Motor neuron (in vitro differentiated cells): ENCODE measurements around the gene DCUN1D2. TPM values are rescaled to one million over a fixed set of nuclear protein-coding genes. Genes with fewer than 3 reads are reported as not detected.

Experiments used
- ATAC-seq, 8 experiments: fragments of 200-7000 bp; cut with Tn5 transposase; replicated peaks in 6 of 8; 2 replicates each; pipeline ENCODE4 v1.8.0; 2021; ENCODE audit warnings: mild to moderate bottlenecking in 8 of 8, moderate library complexity in 8 of 8
- H3K27ac ChIP-seq, 2 donors: fragments of 250-450 bp; sonication (Bioruptor Pico); 2 replicates each; pipeline ENCODE4 v1.9.0; 2021; ENCODE audit warnings: antibody characterized with exemption in 2 of 2, mild to moderate bottlenecking in 2 of 2, moderate library complexity in 1 of 2
- H3K4me1 ChIP-seq, 2 donors: fragments of 250-450 bp; sonication (Bioruptor Pico); replicated peaks in 1 of 2; 2 replicates each; pipeline ENCODE4 v1.6.1; 2021; ENCODE audit warnings: antibody characterized with exemption in 2 of 2, mild to moderate bottlenecking in 2 of 2, moderate library complexity in 1 of 2
- H3K4me3 ChIP-seq, 5 donors: fragments of 250-450 bp; sonication (Bioruptor Pico); 2 replicates each; pipeline ENCODE4 v1.9.0; 2021; ENCODE audit warnings: antibody characterized with exemption in 5 of 5, mild to moderate bottlenecking in 5 of 5, moderate library complexity in 4 of 5
- WGBS, 10 experiments: fragments of 450-650 bp; shearing (Covaris generic); methylation state at CpG; one replicate each; pipeline ENCODE4 v1.0.0; 2022; 5-methylcytosine and 5-hydroxymethylcytosine counted together
- in situ Hi-C, 9 experiments: fragments of 400-800 bp; cut with MboI; loops; one replicate each; pipeline ENCODE4 v1.15.0; 2021; ENCODE audit warnings: low sequenced_read_pairs in 9 of 9, low pct_unique_long_range_greater_than_20kb in 2 of 9; ENCODE audit not compliant: unreplicated experiment in 9 of 9
- total RNA-seq, 8 experiments: library from RNA; unstranded; fragments of 300-600 nt; gene quantifications; 2 replicates each; pipeline versions ENCODE4 v1.2.3 to v1.2.4, GENCODE V29; 2022

Gene DCUN1D2
- total RNA-seq, 8 experiments from 2014 or later, result 13.7 to 48.1 (median 21.6) TPM

DNA sequence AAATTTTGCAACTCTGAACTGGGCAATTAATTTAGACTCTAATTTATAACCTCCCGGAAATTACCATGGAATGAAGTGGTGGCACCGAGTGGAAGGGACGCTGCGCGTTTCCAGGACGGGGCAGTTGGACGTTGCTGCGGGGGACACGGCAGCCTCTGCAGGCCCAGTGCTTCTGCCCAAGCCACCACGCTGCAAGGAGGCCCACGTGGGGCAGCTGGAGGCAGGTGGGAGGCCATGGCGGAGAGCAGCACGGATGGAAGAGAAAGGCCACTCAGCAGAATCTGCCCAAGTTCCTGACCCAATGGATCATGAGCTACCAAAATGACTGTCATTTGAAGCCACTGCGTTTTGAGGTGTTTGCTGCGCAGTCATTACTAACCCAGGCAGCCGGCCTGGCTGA lies 26.0 kb downstream of the DCUN1D2 start:
- no peak overlapping the region for H3K27ac ChIP-seq
- no peak overlapping the region for H3K4me3 ChIP-seq
- 85 to 100% (median 93%) methylated on average over 1 to 12 of the region's 16 CpGs; no CpG with 5 or more reads in 2 of the 10 experiments for WGBS, 10 experiments
- in situ Hi-C loops, result no loop called here
- peaks cover 10 to 12% of the 10 kb centered on the region in 2 donors for H3K4me1 ChIP-seq
- no peak for ATAC-seq

DNA sequence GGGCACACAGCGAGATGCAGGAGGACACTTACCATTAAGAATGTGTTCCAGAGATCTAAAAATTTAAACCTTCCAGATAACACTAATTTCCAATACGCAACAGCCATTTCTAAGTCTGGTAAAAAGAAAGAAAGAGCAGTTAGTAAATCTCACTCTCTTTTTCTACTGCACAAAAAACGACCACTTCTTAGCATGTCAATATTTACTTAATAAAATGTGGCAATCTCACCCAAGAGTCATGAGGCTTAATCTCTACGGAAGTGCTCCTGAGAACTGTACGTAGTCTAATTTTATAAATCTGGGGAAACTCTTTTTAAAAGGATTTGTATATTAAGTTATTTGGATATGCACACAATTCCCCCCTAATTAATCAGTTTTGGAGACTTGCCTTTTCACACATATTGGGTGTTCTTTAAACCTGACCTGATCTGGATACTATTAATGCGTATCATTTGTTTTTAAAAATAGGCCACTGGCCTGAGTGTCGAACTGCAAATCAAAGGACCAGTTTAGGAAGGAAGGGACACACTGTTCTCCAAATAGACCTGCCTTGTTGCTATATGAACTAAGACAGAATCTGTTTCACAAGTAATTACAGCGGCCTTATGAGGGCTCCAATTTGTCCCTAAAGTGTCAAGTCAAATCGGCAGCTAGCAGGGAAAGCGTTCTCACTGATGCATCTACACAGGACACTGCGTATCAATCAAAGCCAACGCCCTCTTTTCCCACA lies 29.3 kb downstream of the DCUN1D2 start:
- no peak overlapping the region for H3K27ac ChIP-seq
- in situ Hi-C loops, result no loop called here
- H3K4me1 ChIP-seq, result no peaks in the 10 kb centered on the region
- WGBS, 10 experiments, result 73 to 96% (median 87%) methylated on average over 2 to 11 of the region's 12 CpGs
- H3K4me3 ChIP-seq, result no peak overlapping the region
- no peak for ATAC-seq

DNA sequence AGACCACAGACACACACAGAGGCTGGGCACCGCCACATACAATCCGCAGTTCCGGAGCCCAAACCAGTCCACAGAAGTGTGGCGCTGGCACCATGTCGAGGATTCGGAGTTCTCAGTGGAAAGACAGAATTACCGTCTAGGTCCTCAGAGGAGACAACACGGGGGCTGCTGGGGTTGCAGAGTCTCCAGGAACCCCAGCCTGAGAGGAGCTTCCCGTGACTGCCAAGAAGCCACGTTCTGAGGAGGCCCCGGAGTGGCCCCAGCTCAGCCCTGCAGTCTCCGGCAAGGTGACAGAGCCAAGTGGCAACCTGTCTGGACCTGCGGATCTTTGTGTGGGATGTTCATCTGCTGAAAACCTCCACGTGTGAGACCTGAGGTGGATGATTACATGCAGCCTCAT lies 29.9 kb downstream of the DCUN1D2 start:
- no peak for ATAC-seq
- Histone ChIP-seq H3K4me3 (no peak overlapping the region), H3K4me1 (no peaks in the 10 kb centered on the region), H3K27ac (no peak overlapping the region)
- in situ Hi-C loops, result no loop called here
- WGBS, 10 experiments, result 89 to 100% (median 93%) methylated on average over 1 to 4 of the region's 14 CpGs; no CpG with 5 or more reads in 5 of the 10 experiments

DNA sequence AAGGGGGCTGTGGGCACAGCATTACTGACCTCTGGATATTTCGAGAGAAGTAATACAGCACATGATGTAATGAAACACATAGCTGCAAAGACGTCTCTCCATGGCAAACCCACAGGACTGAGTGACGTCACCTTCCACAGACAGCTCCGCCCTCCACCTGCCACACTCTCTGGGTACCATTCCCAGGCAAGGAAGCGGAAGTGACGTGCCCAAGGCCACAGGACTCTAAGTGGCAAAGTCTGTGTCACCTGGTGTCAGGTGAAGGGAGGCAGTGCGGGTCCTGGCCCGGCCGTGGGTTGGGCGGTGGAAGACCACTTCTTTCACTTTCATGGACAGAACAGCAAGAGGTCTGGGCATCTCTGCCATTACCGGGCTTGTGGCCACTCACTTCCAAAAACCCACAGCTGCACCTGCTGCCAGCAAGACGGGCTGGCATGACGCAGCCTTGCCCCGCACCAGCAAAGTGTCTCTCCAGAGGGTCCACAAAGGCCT lies 30.4 kb downstream of the DCUN1D2 start:
- in situ Hi-C loops, result no loop called here
- WGBS, 10 experiments, result 60 to 100% (median 93%) methylated on average over 2 to 6 of the region's 14 CpGs; no CpG with 5 or more reads in 6 of the 10 experiments
- no peak overlapping the region for H3K27ac ChIP-seq

DNA sequence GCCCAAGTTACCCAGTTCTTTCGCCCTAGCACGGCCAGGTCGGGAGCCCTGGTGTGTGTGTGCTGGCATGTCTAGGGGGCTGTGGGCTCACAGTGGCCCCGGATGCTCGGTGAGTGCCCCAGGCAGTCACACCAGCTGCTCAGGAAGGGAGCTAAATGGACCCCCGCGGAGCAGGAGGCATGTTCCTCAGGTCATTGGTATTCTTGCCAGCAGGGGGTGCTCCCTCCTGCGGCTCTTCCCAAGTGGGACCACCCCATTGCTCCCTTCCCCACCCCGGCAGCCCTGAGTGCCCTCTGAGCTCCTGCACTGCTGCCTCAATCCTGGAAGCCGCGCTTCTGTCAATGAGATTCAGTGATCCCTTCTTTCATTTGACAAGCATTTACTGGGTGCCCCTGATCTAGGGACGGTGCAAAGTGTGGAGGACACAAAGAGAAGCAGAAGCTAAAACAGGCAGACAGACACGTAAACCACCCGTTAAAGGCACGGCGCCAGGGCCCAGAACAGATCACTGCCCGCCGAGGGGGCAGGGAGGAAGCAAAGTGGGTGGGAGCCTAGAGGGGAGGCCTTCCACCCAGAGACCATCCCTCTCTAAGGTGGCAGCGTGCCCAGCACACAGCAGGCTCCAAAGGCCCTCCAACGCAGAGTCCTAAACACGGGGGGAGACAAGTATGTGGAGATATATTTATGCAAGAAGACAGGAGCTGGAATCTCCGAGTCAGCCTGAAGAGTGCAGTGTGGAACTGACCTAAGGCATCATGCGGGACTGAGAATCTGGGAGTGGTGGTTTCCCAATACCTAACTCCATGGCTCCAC lies 32.1 kb downstream of the DCUN1D2 start:
- peaks cover 0 to 10% of the 10 kb centered on the region in 2 donors for H3K4me1 ChIP-seq
- ATAC-seq, result peak in 4 of 8 experiments; percentile 4 to 57 (median 26)
- no peak overlapping the region for H3K4me3 ChIP-seq
- in situ Hi-C loops, result no loop called here
- H3K27ac ChIP-seq, result no peak overlapping the region
- WGBS, 10 experiments, result 50 to 100% (median 84%) methylated on average over 1 to 6 of the region's 23 CpGs; no CpG with 5 or more reads in 3 of the 10 experiments

More for the DNA sequence above, 30.4 kb downstream of the DCUN1D2 start:
- Histone ChIP-seq H3K4me1 (no peaks in the 10 kb centered on the region), H3K4me3 (no peak overlapping the region)
- ATAC-seq, result no peak

DNA sequence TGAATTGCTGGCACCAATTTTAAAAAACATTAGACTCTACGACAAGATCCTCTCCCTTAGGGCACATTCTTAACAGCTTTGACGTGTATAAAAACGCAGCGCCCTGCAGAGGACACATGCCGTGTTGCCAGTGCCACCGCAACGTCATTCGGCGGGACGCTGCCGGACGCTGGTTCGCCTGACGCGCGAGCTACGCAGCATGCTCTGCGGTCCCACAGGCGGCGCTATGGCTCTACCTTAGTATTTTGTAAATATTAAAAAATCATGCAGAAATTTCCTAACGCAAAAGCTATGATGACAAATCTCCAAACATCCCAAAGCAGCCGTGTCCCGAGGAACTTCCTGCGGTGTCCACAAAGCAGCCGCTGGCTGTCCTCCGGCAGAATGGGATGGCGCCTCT lies 33.0 kb downstream of the DCUN1D2 start:
- peaks cover 0 to 12% of the 10 kb centered on the region in 2 donors for H3K4me1 ChIP-seq
- no peak for ATAC-seq
- in situ Hi-C loops, result no loop called here
- H3K27ac ChIP-seq, result no peak overlapping the region
- WGBS, 10 experiments, result 86 to 100% (median 92%) methylated on average over 1 to 24 of the region's 27 CpGs; no CpG with 5 or more reads in 2 of the 10 experiments
- no peak overlapping the region for H3K4me3 ChIP-seq

DNA sequence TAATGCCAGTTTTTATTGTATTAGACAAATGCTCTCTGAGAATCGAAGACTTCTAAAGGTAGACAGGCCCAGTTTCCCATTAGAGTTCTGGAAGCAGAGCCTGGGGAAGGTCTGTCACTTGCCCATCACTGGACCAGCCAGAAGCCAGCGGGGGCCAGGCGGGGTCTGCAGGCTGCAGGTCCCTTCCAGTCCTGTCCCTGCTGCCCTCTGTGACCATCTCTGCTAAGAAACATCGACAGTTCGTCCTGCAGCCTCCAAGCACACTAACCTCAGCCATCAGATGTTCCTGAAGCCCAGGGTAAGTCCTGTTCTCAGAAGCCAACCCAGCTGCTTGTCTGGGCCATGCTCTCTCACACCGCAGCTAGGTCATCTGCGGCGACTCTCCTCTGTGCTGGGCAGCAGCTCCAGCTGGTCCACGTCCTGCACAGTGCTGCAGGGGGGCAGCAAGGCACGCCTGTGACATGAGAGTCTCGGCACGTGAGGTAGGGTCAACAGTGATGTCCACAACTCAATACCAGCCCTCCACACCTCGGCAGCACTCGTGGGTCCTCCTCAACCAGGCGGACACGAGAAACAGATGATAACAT lies 34.3 kb downstream of the DCUN1D2 start:
- H3K4me1 ChIP-seq, result peaks cover 0 to 12% of the 10 kb centered on the region in 2 donors
- 88 to 100% (median 100%) methylated on average over 1 to 5 of the region's 16 CpGs; no CpG with 5 or more reads in 4 of the 10 experiments for WGBS, 10 experiments
- no peak overlapping the region for H3K4me3 ChIP-seq
- H3K27ac ChIP-seq, result no peak overlapping the region
- no peak for ATAC-seq
- in situ Hi-C loops, result no loop called here

DNA sequence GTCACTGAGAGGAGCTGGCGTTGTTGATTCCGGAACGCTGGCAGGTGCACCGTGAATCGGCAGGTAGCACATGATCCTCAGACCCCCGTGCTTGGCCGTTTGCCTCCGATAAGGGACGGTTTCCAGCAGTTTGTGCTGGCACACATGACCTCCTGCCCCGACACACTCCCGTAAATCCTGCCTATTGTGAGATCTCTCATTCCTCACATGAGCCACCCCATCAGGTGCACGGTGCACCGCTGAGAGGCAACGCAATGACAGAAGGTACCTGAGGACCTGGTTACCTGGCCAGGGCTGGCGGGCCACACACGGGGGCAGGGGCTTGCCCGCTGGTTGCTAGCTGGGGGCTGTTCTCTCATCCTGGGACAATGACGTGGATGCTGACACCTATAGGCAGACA lies 35.1 kb downstream of the DCUN1D2 start:
- no peak for ATAC-seq
- peaks cover 0 to 16% of the 10 kb centered on the region in 2 donors for H3K4me1 ChIP-seq
- no peak overlapping the region for H3K27ac ChIP-seq
- WGBS, 10 experiments, result 81 to 100% (median 90%) methylated on average over 1 to 16 of the region's 18 CpGs; no CpG with 5 or more reads in 2 of the 10 experiments
- H3K4me3 ChIP-seq, result no peak overlapping the region
- in situ Hi-C loops, result no loop called here

DNA sequence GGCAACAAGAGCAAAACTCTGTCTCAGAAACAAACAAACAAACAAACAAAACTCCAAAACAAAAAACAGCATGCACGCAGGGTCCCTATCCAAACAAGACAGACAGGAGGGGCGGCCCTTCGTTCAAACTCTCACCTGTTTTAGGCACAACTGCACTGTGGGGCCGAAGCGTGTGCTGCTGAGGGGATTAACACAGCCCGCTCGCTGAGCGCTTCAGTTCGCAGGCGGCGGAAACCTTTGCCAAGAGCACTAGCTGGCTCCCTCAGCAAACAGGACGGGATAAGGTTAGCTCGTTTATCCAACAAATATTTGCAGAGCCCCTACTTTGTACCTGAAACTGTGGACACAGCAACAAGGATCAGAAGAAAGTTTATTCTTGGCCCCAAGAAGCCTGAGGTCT lies 35.6 kb downstream of the DCUN1D2 start:
- Histone ChIP-seq H3K4me1 (peaks cover 0 to 18% of the 10 kb centered on the region in 2 donors), H3K27ac (no peak overlapping the region), H3K4me3 (no peak overlapping the region)
- 85 to 100% (median 96%) methylated on average over 2 to 10 of the region's 13 CpGs; no CpG with 5 or more reads in 1 of the 10 experiments for WGBS, 10 experiments
- no peak for ATAC-seq
- in situ Hi-C loops, result no loop called here

DNA sequence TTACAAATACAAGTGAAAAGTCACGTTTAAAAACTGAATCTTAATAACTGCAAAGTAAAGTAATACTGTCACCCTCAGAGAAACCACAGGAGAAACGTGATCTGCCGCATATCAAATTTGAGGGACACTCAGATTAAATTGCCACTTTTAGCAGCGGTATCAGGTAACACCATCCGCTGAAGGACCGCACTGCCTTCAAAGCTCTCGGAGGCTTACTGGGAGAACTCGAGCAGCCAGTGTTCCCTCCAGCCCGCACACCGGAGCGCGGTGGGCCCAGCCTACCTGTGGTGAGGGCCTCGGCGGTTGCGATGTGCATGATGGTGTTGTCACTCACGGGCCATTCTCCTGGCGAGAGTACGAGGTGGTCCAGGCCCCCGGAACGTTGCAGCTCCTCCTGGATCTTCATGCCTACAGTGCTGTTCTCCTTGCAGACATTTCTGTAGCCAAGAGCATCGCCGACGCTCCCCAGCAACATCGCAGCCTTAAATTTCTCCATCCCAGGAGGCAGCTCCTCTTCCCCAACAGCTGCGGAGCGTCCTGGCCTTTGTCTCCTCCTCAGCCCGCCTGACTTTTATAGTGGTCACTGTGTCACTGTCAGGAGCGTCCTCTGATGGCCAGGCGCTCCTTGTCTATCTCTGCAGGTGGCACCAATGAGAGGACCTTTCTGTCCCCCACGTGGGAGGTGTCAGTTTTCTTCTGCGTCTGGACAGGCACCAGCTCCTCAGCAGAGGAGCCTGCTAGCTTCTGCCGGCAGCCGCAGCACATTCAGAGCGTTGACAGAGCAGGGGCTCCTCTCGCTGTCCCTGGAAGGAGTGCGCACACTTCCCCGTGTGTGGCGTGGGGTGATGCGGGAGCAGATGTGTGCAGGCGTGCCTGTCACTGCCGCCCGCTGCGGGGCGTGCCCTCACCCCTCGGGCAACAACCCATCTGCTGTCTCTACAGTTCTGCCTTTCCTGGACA lies 37.3 kb downstream of the DCUN1D2 start, which contains the start of gene ADPRHL1:
ADPRHL1 (minus strand) TSS at position 547 of the 960 bp plus-strand sequence; CDS start at position 496, 51 bp downstream.
- Histone ChIP-seq H3K4me3 (no peak within 1 kb of the TSS), H3K27ac (no peak within 1 kb of the TSS), H3K4me1 (peaks cover 0 to 18% of the 10 kb centered on the region in 2 donors)
- in situ Hi-C loops, result no loop called here
- WGBS, 10 experiments, result 20 to 88% (median 77%) methylated on average over 1 to 13 of the region's 45 CpGs; no CpG with 5 or more reads in 1 of the 10 experiments
- ATAC-seq, result peak; percentile 6 to 85 (median 71)

DNA sequence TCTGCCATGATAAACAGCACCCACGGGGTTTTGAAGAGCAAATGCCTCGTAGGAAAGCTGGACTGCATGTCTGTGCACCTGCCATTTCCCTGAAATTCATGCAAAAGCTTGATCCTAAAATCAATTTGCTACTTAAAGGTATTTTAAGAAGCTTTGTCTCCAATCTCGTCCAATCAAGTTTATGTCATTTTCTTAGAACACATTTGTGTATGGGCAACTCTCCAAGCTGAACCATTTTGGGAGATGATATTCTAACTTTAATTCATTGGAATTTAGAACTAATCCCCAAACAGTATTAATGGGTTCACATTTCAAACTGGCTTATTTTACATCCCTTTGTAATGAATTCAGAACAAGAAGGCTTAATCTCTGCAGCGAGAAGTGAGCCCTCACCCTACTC lies 38.0 kb downstream of the DCUN1D2 start:
- in situ Hi-C loops, result no loop called here

DNA sequence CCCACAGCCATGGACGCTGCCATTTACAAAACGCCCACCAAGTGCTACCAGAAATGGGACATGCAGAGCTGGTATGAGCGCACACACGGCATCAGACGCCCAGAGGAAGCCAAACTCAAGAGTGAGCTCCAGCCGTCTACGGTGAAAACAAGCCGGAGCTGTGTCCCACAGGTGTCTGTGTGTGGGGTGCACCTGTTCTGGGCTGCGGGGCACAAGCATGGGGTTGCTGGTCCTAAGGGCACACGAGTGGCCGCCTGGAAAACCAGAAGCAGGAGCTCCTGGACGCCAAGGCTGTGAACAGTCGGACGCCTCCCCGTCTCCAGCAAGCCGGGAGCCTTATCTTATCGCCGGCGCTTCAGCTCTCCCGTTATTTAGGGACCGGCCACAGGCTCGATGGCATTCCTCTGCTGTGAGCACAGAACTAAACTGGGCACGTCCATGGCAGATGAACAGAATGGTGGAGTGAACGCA lies 38.5 kb downstream of the DCUN1D2 start:
- H3K27ac ChIP-seq, result no peak overlapping the region
- H3K4me3 ChIP-seq, result no peak overlapping the region
- ATAC-seq, result no peak
- peaks cover 0 to 18% of the 10 kb centered on the region in 2 donors for H3K4me1 ChIP-seq
- WGBS, 10 experiments, result 94 to 100% (median 97%) methylated on average over 1 to 7 of the region's 24 CpGs; no CpG with 5 or more reads in 6 of the 10 experiments
- in situ Hi-C loops, result no loop called here

More for the DNA sequence above, 38.0 kb downstream of the DCUN1D2 start:
- H3K4me1 ChIP-seq, result peaks cover 0 to 18% of the 10 kb centered on the region in 2 donors
- no peak for ATAC-seq
- WGBS, 10 experiments, result 20 to 100% (median 83%) methylated on average over 1 to 4 of the region's 4 CpGs; no CpG with 5 or more reads in 1 of the 10 experiments
- H3K4me3 ChIP-seq, result no peak overlapping the region
- no peak overlapping the region for H3K27ac ChIP-seq
